ENCODE measurements around the gene UBE2S. TPM values are rescaled to one million over a fixed set of nuclear protein-coding genes. Genes with fewer than 3 reads are reported as not detected.
"Not testable (repeated sequence)": the region's sequence is repeated elsewhere in the genome, so short reads cannot be mapped to it uniquely, and the experiment has no call there.

Gene UBE2S
- total RNA-seq, 1 donor from 2014 or later, result 56.2 TPM

DNA sequence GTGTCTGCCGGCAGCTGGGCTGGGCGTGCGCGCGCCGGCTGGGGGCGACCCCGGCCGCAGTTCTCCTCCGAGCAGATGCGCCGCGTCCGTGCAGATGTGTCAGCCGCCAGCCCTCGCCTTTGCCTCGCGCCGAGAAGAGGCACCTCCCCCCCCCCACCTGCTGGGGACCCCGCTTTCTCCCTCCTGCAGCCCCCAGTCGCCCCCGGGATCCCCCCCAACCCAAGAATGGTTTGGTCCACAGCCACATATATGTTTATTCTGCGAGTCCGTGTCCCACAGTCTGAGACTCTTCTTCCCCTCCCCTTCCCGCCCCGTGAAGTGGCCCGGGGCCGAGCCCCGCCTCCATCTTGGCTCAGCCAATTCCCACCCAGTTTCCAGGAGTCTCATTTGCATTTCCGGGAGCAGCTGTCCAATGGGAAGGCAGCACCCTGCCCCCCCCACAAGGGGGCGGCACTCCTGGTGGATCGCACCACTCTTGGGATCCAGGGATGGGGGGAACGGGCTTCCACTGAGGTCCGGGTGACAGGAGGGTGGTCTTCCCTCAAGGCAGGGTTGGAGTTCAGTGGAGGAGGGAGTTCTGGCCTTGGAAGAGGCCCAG, 45.3 kb upstream of the UBE2S start:
- peaks cover 25% of the 10 kb centered on the region for H3K27me3 Mint-ChIP-seq (ENCODE audit: unreplicated experiment)
- TF ChIP-seq, protein P1, sequence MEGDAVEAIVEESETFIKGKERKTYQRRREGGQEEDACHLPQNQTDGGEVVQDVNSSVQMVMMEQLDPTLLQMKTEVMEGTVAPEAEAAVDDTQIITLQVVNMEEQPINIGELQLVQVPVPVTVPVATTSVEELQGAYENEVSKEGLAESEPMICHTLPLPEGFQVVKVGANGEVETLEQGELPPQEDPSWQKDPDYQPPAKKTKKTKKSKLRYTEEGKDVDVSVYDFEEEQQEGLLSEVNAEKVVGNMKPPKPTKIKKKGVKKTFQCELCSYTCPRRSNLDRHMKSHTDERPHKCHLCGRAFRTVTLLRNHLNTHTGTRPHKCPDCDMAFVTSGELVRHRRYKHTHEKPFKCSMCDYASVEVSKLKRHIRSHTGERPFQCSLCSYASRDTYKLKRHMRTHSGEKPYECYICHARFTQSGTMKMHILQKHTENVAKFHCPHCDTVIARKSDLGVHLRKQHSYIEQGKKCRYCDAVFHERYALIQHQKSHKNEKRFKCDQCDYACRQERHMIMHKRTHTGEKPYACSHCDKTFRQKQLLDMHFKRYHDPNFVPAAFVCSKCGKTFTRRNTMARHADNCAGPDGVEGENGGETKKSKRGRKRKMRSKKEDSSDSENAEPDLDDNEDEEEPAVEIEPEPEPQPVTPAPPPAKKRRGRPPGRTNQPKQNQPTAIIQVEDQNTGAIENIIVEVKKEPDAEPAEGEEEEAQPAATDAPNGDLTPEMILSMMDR (IDR thresholded peaks at IDR 0.05; ENCODE audit: unreplicated experiment), result peak; percentile 21
- peak overlapping the region; percentile 81 for H3K4me3 Mint-ChIP-seq (ENCODE audit: unreplicated experiment)
- no peak overlapping the region for H3K27ac Mint-ChIP-seq (ENCODE audit: unreplicated experiment)
- H3K9me3 Mint-ChIP-seq (ENCODE audit: unreplicated experiment), result no peaks in the 10 kb centered on the region
- peak; percentile 54 for DNase-seq (ENCODE audit: low spot score)
- peaks cover 8% of the 10 kb centered on the region for H3K36me3 Mint-ChIP-seq (ENCODE audit: low read depth, unreplicated experiment)
- peaks cover 5% of the 10 kb centered on the region for H3K4me1 Mint-ChIP-seq (ENCODE audit: unreplicated experiment)

DNA sequence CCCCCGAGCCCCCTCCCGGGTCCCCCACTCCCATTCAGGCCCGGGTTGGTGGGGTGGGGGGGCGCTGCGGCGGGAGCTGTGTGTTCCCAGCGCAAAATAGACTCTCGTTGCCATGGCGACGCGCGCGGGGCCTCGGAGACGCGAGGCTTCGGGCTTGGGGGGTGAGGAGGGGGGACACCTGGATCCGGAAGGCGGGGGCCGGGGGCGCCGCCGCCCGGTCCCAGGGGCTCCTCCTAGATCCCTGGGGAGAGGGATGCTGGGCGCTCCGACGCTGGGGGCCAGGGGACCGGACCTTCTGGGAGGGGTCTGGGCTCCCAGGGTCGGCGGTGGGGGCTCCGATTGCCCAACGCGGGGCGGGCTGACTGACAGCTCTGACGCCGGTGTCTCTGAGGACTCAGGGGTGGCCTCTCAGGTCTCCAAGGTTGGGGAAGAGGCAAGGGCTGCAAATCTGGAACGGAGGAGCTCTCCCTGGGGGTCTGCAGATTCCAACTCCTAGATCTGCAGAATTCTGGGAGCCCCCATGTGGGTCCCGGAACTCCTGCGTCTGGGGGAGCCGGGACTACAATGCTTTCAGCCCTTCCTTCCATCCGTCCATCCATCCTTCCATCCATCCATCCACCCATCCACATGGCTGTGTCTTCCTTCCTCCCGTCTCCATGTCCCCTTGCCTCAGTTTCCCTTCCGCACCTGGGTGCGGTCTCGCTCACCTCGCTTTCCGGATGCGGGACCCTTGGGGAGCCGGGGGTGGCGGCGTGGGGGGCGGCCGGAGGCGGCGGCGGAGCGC, 44.6 kb upstream of the UBE2S start:
- Mint-ChIP-seq H3K9me3 (ENCODE audit: unreplicated experiment) (no peaks in the 10 kb centered on the region), H3K4me3 (ENCODE audit: unreplicated experiment) (no peak overlapping the region), H3K4me1 (ENCODE audit: unreplicated experiment) (peaks cover 5% of the 10 kb centered on the region), H3K36me3 (ENCODE audit: low read depth, unreplicated experiment) (peaks cover 8% of the 10 kb centered on the region), H3K27ac (ENCODE audit: unreplicated experiment) (no peak overlapping the region), H3K27me3 (ENCODE audit: unreplicated experiment) (peaks cover 25% of the 10 kb centered on the region)
- TF ChIP-seq, protein P1 (IDR thresholded peaks at IDR 0.05; ENCODE audit: unreplicated experiment), result no peak
- no peak for DNase-seq (ENCODE audit: low spot score)

DNA sequence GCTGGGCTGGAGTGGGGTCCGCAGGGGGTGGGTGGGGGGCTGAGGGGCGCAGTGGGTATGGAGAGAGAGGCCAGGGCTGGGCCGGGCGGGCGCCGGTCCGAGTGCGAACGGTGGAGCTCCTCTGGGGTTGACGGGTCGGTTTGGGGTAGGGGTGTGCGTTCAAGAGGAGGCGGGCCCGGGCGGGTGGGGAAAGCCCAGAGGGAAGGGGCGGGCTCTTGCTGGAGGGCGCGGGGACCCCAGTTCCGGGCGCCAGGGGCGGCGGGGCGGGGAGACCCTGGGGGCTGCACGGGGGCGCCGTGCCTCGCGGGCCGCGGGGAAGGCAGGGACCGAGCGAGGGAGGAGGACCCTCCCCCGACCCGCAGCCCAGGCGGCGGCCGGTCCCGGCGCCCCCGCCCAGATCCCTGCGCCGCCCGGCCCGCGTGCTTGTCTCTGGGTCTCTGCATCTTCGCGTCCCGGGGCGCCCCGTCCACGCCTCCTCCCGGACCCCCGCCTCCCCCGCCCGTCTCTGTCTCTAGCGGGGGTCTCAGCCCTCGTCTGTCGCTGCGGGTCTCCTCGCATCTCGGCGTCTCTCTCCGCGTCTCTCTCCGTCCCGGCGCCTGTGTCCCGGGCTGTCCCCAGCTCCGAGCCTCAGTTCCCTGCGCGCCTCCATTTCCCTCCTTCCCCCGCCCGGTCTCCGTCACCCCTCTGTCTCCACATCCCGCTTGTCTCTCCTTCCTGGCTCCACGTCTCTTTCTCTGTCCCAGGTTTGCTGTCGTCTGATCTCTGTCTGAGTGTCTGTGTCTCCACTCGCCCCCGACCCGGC, 43.8 kb upstream of the UBE2S start:
- Mint-ChIP-seq H3K36me3 (ENCODE audit: low read depth, unreplicated experiment) (peaks cover 8% of the 10 kb centered on the region), H3K27me3 (ENCODE audit: unreplicated experiment) (peaks cover 23% of the 10 kb centered on the region), H3K27ac (ENCODE audit: unreplicated experiment) (no peak overlapping the region)

DNA sequence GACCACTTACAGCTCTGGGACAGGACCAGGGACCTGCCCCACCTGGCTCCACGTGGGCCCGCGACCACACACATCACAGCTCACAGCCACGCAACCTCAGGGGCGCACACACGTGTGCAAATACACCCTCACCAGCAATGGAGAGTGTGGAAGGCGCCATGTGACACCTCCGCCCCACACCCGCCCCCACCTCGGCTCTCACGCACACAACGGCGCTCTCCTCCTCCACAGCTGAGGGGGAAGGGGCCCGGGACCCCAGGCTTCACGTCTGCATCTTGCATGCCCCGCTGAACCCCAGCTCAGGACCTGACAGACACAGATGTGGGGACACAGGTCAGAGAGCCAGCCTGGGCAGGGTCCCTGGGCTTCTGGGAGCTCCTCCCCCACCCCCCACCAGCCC, 41.9 kb upstream of the UBE2S start:
- Mint-ChIP-seq H3K27me3 (ENCODE audit: unreplicated experiment) (peaks cover 31% of the 10 kb centered on the region), H3K27ac (ENCODE audit: unreplicated experiment) (no peak overlapping the region), H3K36me3 (ENCODE audit: low read depth, unreplicated experiment) (peaks cover 12% of the 10 kb centered on the region), H3K9me3 (ENCODE audit: unreplicated experiment) (peaks cover 3% of the 10 kb centered on the region), H3K4me3 (ENCODE audit: unreplicated experiment) (no peak overlapping the region), H3K4me1 (ENCODE audit: unreplicated experiment) (peaks cover 8% of the 10 kb centered on the region)
- TF ChIP-seq, protein P1 (IDR thresholded peaks at IDR 0.05; ENCODE audit: unreplicated experiment), result no peak
- DNase-seq (ENCODE audit: low spot score), result no peak

More for the DNA sequence above, 43.8 kb upstream of the UBE2S start:
- TF ChIP-seq, protein P1 (IDR thresholded peaks at IDR 0.05; ENCODE audit: unreplicated experiment), result no peak
- Mint-ChIP-seq H3K9me3 (ENCODE audit: unreplicated experiment) (no peaks in the 10 kb centered on the region), H3K4me1 (ENCODE audit: unreplicated experiment) (peaks cover 5% of the 10 kb centered on the region), H3K4me3 (ENCODE audit: unreplicated experiment) (no peak overlapping the region)
- DNase-seq (ENCODE audit: low spot score), result no peak

DNA sequence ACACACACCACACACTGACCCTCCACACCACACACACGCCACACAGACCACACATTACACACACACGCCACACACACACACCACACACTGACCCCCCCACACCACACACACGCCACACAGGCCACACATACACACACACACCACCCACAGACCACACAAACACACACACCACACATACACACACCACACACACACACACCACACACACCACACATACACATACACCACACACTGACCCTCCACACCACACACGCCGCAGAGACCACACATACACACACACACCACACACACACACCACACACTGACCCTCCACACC, 40.5 kb upstream of the UBE2S start:
- not testable (repeated sequence) for H3K4me1 Mint-ChIP-seq (ENCODE audit: unreplicated experiment); H3K9me3 Mint-ChIP-seq (ENCODE audit: unreplicated experiment); H3K27ac Mint-ChIP-seq (ENCODE audit: unreplicated experiment); DNase-seq (ENCODE audit: low spot score); H3K4me3 Mint-ChIP-seq (ENCODE audit: unreplicated experiment); H3K36me3 Mint-ChIP-seq (ENCODE audit: low read depth, unreplicated experiment)
- peaks cover 32% of the 10 kb centered on the region for H3K27me3 Mint-ChIP-seq (ENCODE audit: unreplicated experiment)

All from endothelial cell (in vitro differentiated cells).